K562 (cell line): Measurements from ENCODE around the gene LCTL. TPM values are rescaled to one million over a fixed set of nuclear protein-coding genes. Genes with fewer than 3 reads are reported as not detected.

Experiments
- ATAC-seq: fragments of 200-7000 bp; cut with Tn5 transposase; 3 replicates; pipeline ENCODE4 v1.9.1; 2020; ENCODE audit warnings: moderate library complexity
- BruUV-seq: library from RNA; stranded (reverse); fragments of 400-500 nt; replicated peaks from 2 replicates; lab custom pipeline; 2021; lab: Mats Ljungman, UMichigan
- CTCF ChIA-PET: fragments of 300-600 bp; formaldehyde crosslinking; extraction: SDS; loops from one replicate; lab custom pipeline; 2021; ENCODE audit warnings: low intra/inter-chr PET ratio; lab: Yijun Ruan, JAX
- POLR2A ChIA-PET: fragments of 300-600, 350-650 bp; sonication (Branson Sonifier 250); formaldehyde crosslinking; extraction: SDS; loops from one replicate; lab custom pipeline; 2021; ENCODE audit warnings: antibody characterized with exemption, inconsistent platforms; lab: Yijun Ruan, JAX
- DNase-seq, 4 experiments: peaks; one replicate each; pipeline versions ENCODE4 v3.0.0 to v3.0.0-alpha.2; 2011 to 2018; ENCODE audit warnings: low spot score in 3 of 4, mixed read lengths in 3 of 4; ENCODE audit errors: extremely low read depth in 1 of 4
- FAIRE-seq: peaks from 2 replicates; lab custom pipeline; 2011; peaks lifted over from hg19 to GRCh38; lab: Jason Lieb, UNC
- H2AFZ ChIP-seq: 2 replicates; pipeline ENCODE4 v1.6.0; 2011; ENCODE audit warnings: low read depth, low read length, control low read depth, inconsistent platforms
- H3K27ac ChIP-seq: fragments of 200-600 bp; 3 replicates; pipeline ENCODE4 v1.8.0; 2011; ENCODE audit warnings: low read depth, mild to moderate bottlenecking, control low read depth, inconsistent platforms, low read length, moderate library complexity, mixed read lengths; ENCODE audit errors: extremely low read depth
- H3K27me3 ChIP-seq, 2 experiments: fragments of 300-600 bp in 1 of 2; 2 replicates in 1 of 2; 3 replicates in 1 of 2; pipeline versions ENCODE4 v1.6.0 to v1.8.0; 2011; ENCODE audit warnings: inconsistent platforms in 2 of 2, low read length in 2 of 2, mild to moderate bottlenecking in 1 of 2, mixed read lengths in 1 of 2, moderate library complexity in 1 of 2; ENCODE audit not compliant: control insufficient read depth in 2 of 2, insufficient read depth in 2 of 2
- H3K36me3 ChIP-seq: fragments of 300-600 bp; 3 replicates; pipeline ENCODE4 v1.8.0; 2011; ENCODE audit warnings: mild to moderate bottlenecking, low read length, inconsistent platforms; ENCODE audit not compliant: control insufficient read depth, insufficient read depth
- H3K4me1 ChIP-seq, 2 experiments: fragments of 200-600 bp in 1 of 2; replicated peaks in 1 of 2; 2 replicates in 1 of 2; 3 replicates in 1 of 2; pipeline versions ENCODE4 v1.5.1 to v1.8.0; 2011; ENCODE audit warnings: inconsistent platforms in 2 of 2, low read length in 2 of 2, mild to moderate bottlenecking in 1 of 2, mixed read lengths in 1 of 2, moderate library complexity in 1 of 2; ENCODE audit not compliant: control insufficient read depth in 2 of 2, insufficient read depth in 2 of 2
- H3K4me2 ChIP-seq: 2 replicates; pipeline ENCODE4 v1.6.1; 2011; ENCODE audit warnings: low read length, control low read depth, inconsistent platforms, mixed read lengths; ENCODE audit not compliant: insufficient read depth
- H3K4me3 ChIP-seq: fragments of 200-600 bp; sonication (generic), shearing (Covaris generic); 2 replicates; pipeline ENCODE4 v1.5.1; 2016; ENCODE audit warnings: control low read depth, inconsistent platforms
- H3K79me2 ChIP-seq: fragments of 200-600 bp; 3 replicates; pipeline ENCODE4 v1.8.0; 2011; ENCODE audit warnings: low read length, inconsistent platforms; ENCODE audit not compliant: control insufficient read depth, insufficient read depth
- H3K9ac ChIP-seq, 2 experiments: 2 replicates each; pipeline versions ENCODE4 v1.6.0 to v1.6.1; 2011; ENCODE audit warnings: low read depth in 2 of 2, low read length in 2 of 2, control low read depth in 1 of 2, inconsistent platforms in 1 of 2, mild to moderate bottlenecking in 1 of 2, mixed read lengths in 1 of 2; ENCODE audit not compliant: insufficient read depth in 1 of 2
- H3K9me1 ChIP-seq: one replicate; pipeline ENCODE4 v1.6.0; 2011; ENCODE audit warnings: inconsistent platforms, mild to moderate bottlenecking, low read length, moderate library complexity; ENCODE audit not compliant: control insufficient read depth, insufficient read depth
- H3K9me3 ChIP-seq: replicated peaks from 2 replicates; pipeline ENCODE4 v1.5.1; 2011; ENCODE audit warnings: low read depth, low read length, inconsistent platforms; ENCODE audit not compliant: control insufficient read depth, insufficient read depth
- H4K20me1 ChIP-seq: replicated peaks from 2 replicates; pipeline ENCODE4 v1.6.1; 2011; ENCODE audit warnings: low read length, inconsistent platforms, mixed read lengths; ENCODE audit not compliant: control insufficient read depth, insufficient read depth
- KAT7 ChIP-seq: sonication (generic); formaldehyde crosslinking; IDR thresholded peaks from 2 replicates; pipeline ENCODE4 v1.8.0; 2022; ENCODE audit warnings: missing genetic modification reagents, mild to moderate bottlenecking, borderline replicate concordance
- POLR2A ChIP-seq: fragments of 450-650 bp; conservative IDR thresholded peaks from 2 replicates; pipeline ENCODE4 v1.6.1; 2016
- TBL1XR1 ChIP-seq, 2 experiments: IDR thresholded peaks; 2 replicates each; pipeline ENCODE4 v1.6.1; 2012; ENCODE audit warnings: improper control_type of control experiment in 2 of 2, low read length in 2 of 2, mild to moderate bottlenecking in 1 of 2
- WGBS: fragments of 100-300 bp; shearing (Covaris generic); methylation state at CpG from one replicate; pipeline ENCODE4 v1.1.6; 2016; ENCODE audit warnings: low coverage, mixed read lengths; ENCODE audit not compliant: insufficient coverage; ENCODE audit errors: missing lambda C conversion rate; 5-methylcytosine and 5-hydroxymethylcytosine counted together
- in situ Hi-C: fragments of 300-500 bp; cut with MboI; formaldehyde crosslinking; loops from 4 replicates; pipeline ENCODE4 v1.15.0; 2018; ENCODE audit warnings: inconsistent platforms, mixed read lengths
- intact Hi-C: fragments of 100-400 bp; cut with micrococcal nuclease; formaldehyde crosslinking; loops from 2 replicates; pipeline ENCODE4 v1.14.2; 2022
- polyA plus RNA-seq, 8 experiments: library from polyadenylated mRNA; depleted of rRNA in 4 of 8; stranded (reverse) in 5 of 8; unstranded in 3 of 8; fragments of >200 nt; fragmentation: Nextera tagmentation in 2 of 8; fragmentation: Illumina TruSeq in 1 of 8; extraction: Ambion mirVana in 2 of 8; extraction: Trizol in 1 of 8; gene quantifications; 2 replicates each; pipeline versions ENCODE4 v1.2.1 to v1.2.3, GENCODE V29; 2011 to 2014; ENCODE audit warnings: inconsistent platforms in 1 of 8, missing spikeins in 1 of 8
- total RNA-seq, 7 experiments: library from RNA; depleted of rRNA in 6 of 7; stranded (reverse); fragments of >200 nt in 6 of 7; fragmentation: Illumina TruSeq in 2 of 7; extraction: Trizol in 2 of 7; gene quantifications; 2 replicates each; pipeline versions ENCODE4 v1.2.1 to v1.2.3, GENCODE V29; 2011 to 2021; ENCODE audit warnings: low replicate concordance in 1 of 7

The LCTL gene
- total and polyA plus RNA-seq, 9 of the 15 experiments (the other 6 are each of a cell fraction or from before 2014, with no cell fraction given): 0.08 to 0.31 (median 0.17) TPM; not detected in 6

DNA sequence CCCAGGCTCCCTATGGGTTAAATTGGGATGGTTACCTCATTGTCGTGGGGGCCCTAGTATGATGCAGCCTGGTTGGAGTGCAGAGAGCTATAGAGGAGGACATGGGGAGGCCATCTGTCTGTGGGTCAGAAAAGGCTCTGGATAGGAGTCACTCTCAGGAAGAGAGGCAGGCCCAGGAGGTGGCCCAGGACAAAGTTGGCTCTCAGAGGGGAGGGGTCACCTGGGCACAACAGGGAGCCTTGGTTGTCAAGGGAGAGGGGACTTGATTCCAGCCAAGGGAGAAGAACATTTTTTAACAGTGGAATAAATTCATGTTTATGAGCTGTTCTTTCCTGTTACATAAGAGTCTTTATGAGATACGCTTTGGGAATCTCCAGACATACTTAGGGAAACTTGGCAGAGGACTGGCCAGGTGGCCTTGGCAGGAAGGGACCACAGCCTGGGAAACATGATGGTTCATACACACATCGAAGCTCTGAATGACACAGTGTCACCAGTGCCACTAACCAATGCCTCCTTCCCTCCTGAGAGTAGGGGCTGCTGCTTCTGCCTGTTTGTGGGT is 27.5 kb upstream of the LCTL start:
- WGBS: 66% methylated on average over 3 of the region's 3 CpGs
- Histone ChIP-seq H3K27ac (peak overlapping the region; percentile 10; the same call in 1 of the 3 replicates), H3K9me1 (peaks cover 36% of the 10 kb centered on the region), H3K27me3 (no peaks in the 10 kb centered on the region), H3K4me2 (no peak overlapping the region), H3K9me3 (no peaks in the 10 kb centered on the region), H3K79me2 (peaks cover 98% of the 10 kb centered on the region), H3K4me1 (peaks cover 31 to 43% of the 10 kb centered on the region in 2 experiments; a peak in 4 of 5 replicates), H2AFZ (no peak overlapping the region), H3K36me3 (peaks cover 92% of the 10 kb centered on the region), H3K4me3 (no peak overlapping the region), H3K9ac (peak overlapping the region in 1 of 2 experiments; percentile 49; a peak in 2 of 4 replicates), H4K20me1 (peaks cover 68% of the 10 kb centered on the region)
- TF ChIP-seq TBL1XR1 (IDR thresholded peaks at IDR 0.05; ENCODE audit: low read length in 2 of 2) (no peak), KAT7 (CRISPR knock-in tag) (no peak), POLR2A (0 out of 2 replicates have a peak, but pooled peaks have one; percentile 0)
- ChIA-PET CTCF (no interaction called here), POLR2A (interaction anchor here (0.7 to 2.3 kb wide), 6 partner anchors 11 to 341 kb away, joined by 3 to 14 read pairs (median 4); no protein-coding TSS in a partner anchor)
- BruUV-seq: no TSS peak
- ATAC-seq (no peak; the same call in 2 of the 3 replicates), FAIRE-seq (no peak), DNase-seq (no peak)
- in situ Hi-C loops (loop anchor here (10.0 kb wide), 1 partner anchor 262 kb away; no protein-coding TSS in a partner anchor), intact Hi-C loops (no loop called here)
